ENCODE data around the gene EXTL1. TPM values are rescaled to one million over a fixed set of nuclear protein-coding genes. Genes with fewer than 3 reads are reported as not detected.

EXTL1 gene
- total and polyA plus RNA-seq, 4 donors: 0.08 to 0.63 (median 0.31) TPM

GRCh38 chr1:26020941-26021646 is 481 bp upstream of the EXTL1 start:
- WGBS, 2 donors: 66 to 81% methylated on average over 6 of the region's 6 CpGs
- Histone ChIP-seq H3K27ac (ENCODE audit: low read depth in 1 of 2, low read length in 1 of 2) (peak overlapping the region in 1 of 2 donors; percentile 66), H3K36me3 (ENCODE audit: control insufficient read depth in 4 of 4, insufficient read depth in 4 of 4, low read length in 4 of 4) (no peaks in the 10 kb centered on the region), H3K27me3 (ENCODE audit: control insufficient read depth in 3 of 3, insufficient read depth in 3 of 3, low read length in 2 of 3) (no peaks in the 10 kb centered on the region), H3K4me1 (ENCODE audit: control insufficient read depth in 5 of 5, insufficient read depth in 5 of 5, low read length in 5 of 5) (peaks cover 0 to 13% (median 4%) of the 10 kb centered on the region in 5 donors), H3K9ac (ENCODE audit: insufficient read depth in 1 of 2, low read length in 2 of 2) (no peak overlapping the region), H3K9me3 (ENCODE audit: control insufficient read depth in 4 of 4, insufficient read depth in 3 of 4, low read length in 3 of 4) (no peaks in the 10 kb centered on the region), H3K4me3 (no peak overlapping the region)
- ATAC-seq (ENCODE audit: insufficient read depth, low FRiP score) (no peak), DNase-seq (no peak)
- TF ChIP-seq CTCF (IDR thresholded peaks at IDR 0.05; ENCODE audit: control extremely low read depth, extremely low read depth): no peak

- Histone ChIP-seq H3K27me3 (ENCODE audit: control insufficient read depth in 3 of 3, insufficient read depth in 3 of 3, low read length in 2 of 3) (no peaks in the 10 kb centered on the region), H3K4me1 (ENCODE audit: control insufficient read depth in 5 of 5, insufficient read depth in 5 of 5, low read length in 5 of 5) (peaks cover 0 to 13% (median 0%) of the 10 kb centered on the region in 5 donors), H3K9me3 (ENCODE audit: control insufficient read depth in 4 of 4, insufficient read depth in 3 of 4, low read length in 3 of 4) (no peaks in the 10 kb centered on the region), H3K27ac (ENCODE audit: low read depth in 1 of 2, low read length in 1 of 2) (peak overlapping the region in 1 of 2 donors; percentile 90), H3K36me3 (ENCODE audit: control insufficient read depth in 4 of 4, insufficient read depth in 4 of 4, low read length in 4 of 4) (no peaks in the 10 kb centered on the region), H3K9ac (ENCODE audit: insufficient read depth in 1 of 2, low read length in 2 of 2) (no peak overlapping the region), H3K4me3 (no peak overlapping the region)
- ATAC-seq (ENCODE audit: insufficient read depth, low FRiP score): no peak
- TF ChIP-seq CTCF (IDR thresholded peaks at IDR 0.05; ENCODE audit: control extremely low read depth, extremely low read depth): no peak
- 80 to 89% methylated on average over 8 of the region's 8 CpGs for WGBS, 2 donors
- no peak for DNase-seq
These were observed 817 bp downstream of the EXTL1 start for GRCh38 chr1:26022404-26022779.

- Histone ChIP-seq H3K9me3 (ENCODE audit: control insufficient read depth in 4 of 4, insufficient read depth in 3 of 4, low read length in 3 of 4) (no peaks in the 10 kb centered on the region), H3K4me3 (no peak overlapping the region), H3K9ac (ENCODE audit: insufficient read depth in 1 of 2, low read length in 2 of 2) (no peak overlapping the region), H3K36me3 (ENCODE audit: control insufficient read depth in 4 of 4, insufficient read depth in 4 of 4, low read length in 4 of 4) (no peaks in the 10 kb centered on the region), H3K27ac (ENCODE audit: low read depth in 1 of 2, low read length in 1 of 2) (peak overlapping the region in 1 of 2 donors; percentile 51), H3K4me1 (ENCODE audit: control insufficient read depth in 5 of 5, insufficient read depth in 5 of 5, low read length in 5 of 5) (peaks cover 0 to 13% (median 0%) of the 10 kb centered on the region in 5 donors), H3K27me3 (ENCODE audit: control insufficient read depth in 3 of 3, insufficient read depth in 3 of 3, low read length in 2 of 3) (no peaks in the 10 kb centered on the region)
- DNase-seq: no peak
- ATAC-seq (ENCODE audit: insufficient read depth, low FRiP score): no peak
- 87 to 93% methylated on average over 13 of the region's 13 CpGs for WGBS, 2 donors
- TF ChIP-seq CTCF (IDR thresholded peaks at IDR 0.05; ENCODE audit: control extremely low read depth, extremely low read depth): no peak
These were observed 1.4 kb downstream of the EXTL1 start for GRCh38 chr1:26023009-26023408.

Measured in lung (tissue), 12 donors.